GM12878 (cell line): ENCODE results near the gene SSBP3.

Experiments
- CHD2 ChIP-seq: IDR thresholded peaks from 2 replicates; pipeline ENCODE4 v1.6.1; 2011; ENCODE audit warnings: low read depth, low read length, improper control_type of control experiment, borderline replicate concordance
- NFYB ChIP-seq: IDR thresholded peaks from 2 replicates; pipeline ENCODE4 v1.6.1; 2011; ENCODE audit warnings: low read depth, mild to moderate bottlenecking, low read length, improper control_type of control experiment, moderate library complexity; ENCODE audit not compliant: insufficient read depth
- RAD21 ChIP-seq: IDR thresholded peaks from 2 replicates; pipeline ENCODE4 v1.6.1; 2011; ENCODE audit warnings: mild to moderate bottlenecking, low read depth, low read length, moderate library complexity; ENCODE audit not compliant: insufficient read depth
- TF ChIP-seq, protein P1 (sequence below): IDR thresholded peaks from 2 replicates; pipeline ENCODE4 v1.6.1; 2011; ENCODE audit warnings: borderline replicate concordance, low read depth, mild to moderate bottlenecking, moderate library complexity, mixed read lengths, low read length; ENCODE audit not compliant: insufficient read depth; ENCODE audit errors: extremely low read length
- TF ChIP-seq, protein P2 (sequence below): IDR thresholded peaks from 2 replicates; pipeline ENCODE4 v1.6.1; 2012; ENCODE audit warnings: low read depth, low read length, improper control_type of control experiment
- TF ChIP-seq, protein P3 (sequence below): IDR thresholded peaks from 2 replicates; pipeline ENCODE4 v1.6.1; 2012; ENCODE audit warnings: mild to moderate bottlenecking, low read depth, low read length

DNA sequence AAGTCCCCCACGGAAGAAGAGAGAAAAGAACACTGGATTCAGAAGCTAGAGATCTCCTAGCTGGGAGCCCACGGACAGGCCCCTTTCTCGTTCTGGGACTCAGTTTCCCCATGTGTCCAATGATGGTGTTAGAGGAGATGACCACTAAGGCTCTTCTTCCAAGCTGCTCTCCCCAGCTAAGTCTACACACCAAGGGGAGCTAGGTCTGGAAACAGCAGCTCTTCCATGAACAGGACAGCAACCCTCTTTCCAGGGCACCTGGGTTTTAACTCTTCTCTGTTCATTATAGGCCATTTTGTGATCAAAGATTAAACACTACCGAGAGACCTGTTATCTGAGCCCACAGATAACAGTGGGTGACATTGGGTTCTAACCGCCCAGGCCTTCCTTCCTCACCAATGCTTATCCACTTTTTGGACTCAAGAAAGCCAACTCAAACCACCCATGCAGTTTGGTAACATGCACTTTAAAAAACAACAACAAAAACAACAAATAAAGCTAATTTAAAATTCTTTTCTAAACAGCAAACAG, 120.3 kb downstream of the SSBP3 start:
- TF ChIP-seq CHD2 (no peak), NFYB (no peak), RAD21 (no peak)
- TF ChIP-seq, protein P1, sequence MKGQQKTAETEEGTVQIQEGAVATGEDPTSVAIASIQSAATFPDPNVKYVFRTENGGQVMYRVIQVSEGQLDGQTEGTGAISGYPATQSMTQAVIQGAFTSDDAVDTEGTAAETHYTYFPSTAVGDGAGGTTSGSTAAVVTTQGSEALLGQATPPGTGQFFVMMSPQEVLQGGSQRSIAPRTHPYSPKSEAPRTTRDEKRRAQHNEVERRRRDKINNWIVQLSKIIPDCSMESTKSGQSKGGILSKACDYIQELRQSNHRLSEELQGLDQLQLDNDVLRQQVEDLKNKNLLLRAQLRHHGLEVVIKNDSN: no peak
- TF ChIP-seq, protein P2, sequence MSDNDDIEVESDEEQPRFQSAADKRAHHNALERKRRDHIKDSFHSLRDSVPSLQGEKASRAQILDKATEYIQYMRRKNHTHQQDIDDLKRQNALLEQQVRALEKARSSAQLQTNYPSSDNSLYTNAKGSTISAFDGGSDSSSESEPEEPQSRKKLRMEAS: no peak
- TF ChIP-seq, protein P3, sequence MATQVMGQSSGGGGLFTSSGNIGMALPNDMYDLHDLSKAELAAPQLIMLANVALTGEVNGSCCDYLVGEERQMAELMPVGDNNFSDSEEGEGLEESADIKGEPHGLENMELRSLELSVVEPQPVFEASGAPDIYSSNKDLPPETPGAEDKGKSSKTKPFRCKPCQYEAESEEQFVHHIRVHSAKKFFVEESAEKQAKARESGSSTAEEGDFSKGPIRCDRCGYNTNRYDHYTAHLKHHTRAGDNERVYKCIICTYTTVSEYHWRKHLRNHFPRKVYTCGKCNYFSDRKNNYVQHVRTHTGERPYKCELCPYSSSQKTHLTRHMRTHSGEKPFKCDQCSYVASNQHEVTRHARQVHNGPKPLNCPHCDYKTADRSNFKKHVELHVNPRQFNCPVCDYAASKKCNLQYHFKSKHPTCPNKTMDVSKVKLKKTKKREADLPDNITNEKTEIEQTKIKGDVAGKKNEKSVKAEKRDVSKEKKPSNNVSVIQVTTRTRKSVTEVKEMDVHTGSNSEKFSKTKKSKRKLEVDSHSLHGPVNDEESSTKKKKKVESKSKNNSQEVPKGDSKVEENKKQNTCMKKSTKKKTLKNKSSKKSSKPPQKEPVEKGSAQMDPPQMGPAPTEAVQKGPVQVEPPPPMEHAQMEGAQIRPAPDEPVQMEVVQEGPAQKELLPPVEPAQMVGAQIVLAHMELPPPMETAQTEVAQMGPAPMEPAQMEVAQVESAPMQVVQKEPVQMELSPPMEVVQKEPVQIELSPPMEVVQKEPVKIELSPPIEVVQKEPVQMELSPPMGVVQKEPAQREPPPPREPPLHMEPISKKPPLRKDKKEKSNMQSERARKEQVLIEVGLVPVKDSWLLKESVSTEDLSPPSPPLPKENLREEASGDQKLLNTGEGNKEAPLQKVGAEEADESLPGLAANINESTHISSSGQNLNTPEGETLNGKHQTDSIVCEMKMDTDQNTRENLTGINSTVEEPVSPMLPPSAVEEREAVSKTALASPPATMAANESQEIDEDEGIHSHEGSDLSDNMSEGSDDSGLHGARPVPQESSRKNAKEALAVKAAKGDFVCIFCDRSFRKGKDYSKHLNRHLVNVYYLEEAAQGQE: no peak
